ENCODE data around the gene GALNT18. TPM values are rescaled to one million over a fixed set of nuclear protein-coding genes. Genes with fewer than 3 reads are reported as not detected.

The GALNT18 gene
- total RNA-seq, 6 experiments from 2014 or later, result 3.7 to 11.4 (median 7.8) TPM

DNA sequence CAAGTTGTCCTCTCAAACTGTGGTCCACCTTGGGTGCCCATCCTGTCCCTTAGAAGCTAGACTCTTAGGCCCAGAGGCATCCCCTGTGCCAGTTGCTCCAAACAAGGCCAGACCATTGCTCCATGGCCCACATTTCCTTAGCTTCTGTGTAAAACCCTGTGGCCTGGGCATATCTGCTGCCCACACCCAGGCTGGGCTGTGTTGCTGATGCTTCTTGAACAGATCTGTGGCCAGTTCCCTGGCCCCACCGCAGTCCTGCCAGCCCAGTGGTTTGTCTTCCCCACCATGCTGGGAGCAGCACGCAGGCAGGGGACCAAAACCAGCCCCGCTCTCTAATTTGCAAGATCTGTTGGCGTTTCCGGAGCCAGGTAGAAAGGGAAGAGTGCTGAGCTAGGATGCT is 341.0 kb downstream of the GALNT18 start:
- DNase-seq, result no peak

DNA sequence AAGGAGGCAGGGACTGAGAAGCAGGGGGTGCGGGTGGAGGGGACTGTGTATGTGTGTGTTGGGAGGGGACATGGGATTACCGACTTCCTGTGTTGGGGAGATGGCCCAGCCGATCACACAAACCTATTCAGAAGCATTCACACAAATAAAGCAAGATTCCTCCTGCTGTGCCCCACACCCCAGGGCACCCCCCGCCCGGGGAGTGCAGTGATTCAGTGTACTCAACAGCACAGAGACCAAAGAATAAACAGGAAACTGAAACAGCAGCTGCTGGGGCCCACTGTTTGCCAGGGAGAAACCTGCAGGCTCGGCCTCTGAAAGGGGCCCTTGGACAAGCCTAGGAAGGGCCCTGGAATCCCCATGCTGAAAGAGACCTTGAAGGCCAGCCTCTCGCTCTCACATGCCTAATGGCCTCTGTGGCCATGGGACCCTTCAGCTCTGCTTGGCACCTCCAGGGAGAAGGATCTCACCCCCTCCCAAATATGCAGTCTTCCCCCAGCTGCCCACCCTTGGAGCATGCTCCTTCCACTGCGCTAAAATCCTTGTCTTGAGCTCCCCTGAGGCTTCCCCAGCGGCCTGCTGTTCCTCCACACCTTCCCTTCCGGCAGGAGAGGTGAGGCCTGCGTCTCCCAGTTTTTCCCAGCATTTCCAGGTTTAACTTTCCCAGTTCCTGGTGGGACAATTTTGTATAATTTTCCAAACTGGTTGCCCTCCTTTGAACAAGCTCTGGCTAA is 341.7 kb downstream of the GALNT18 start:
- Histone ChIP-seq H3K27ac (no peak overlapping the region), H3K9me3 (no peaks in the 10 kb centered on the region), H3K4me3 (no peak overlapping the region), H3K4me1 (peaks cover 0 to 12% (median 0%) of the 10 kb centered on the region in 4 donors), H3K27me3 (no peaks in the 10 kb centered on the region), H3K36me3 (no peaks in the 10 kb centered on the region)
- intact Hi-C loops (cut with DNase I), result no loop called here
- DNase-seq (peak in 1 of 3 donors; percentile 27), ATAC-seq (peak; percentile 11 to 52 (median 18))
- 61% methylated on average over 5 of the region's 11 CpGs for WGBS (ENCODE audit: insufficient coverage, low coverage, low lambda C conversion rate, missing lambda C conversion rate)
- TF ChIP-seq POLR2A (IDR thresholded peaks at IDR 0.05) (no peak), CTCF (IDR thresholded peaks at IDR 0.05) (no peak)

More for the DNA sequence above, 341.0 kb downstream of the GALNT18 start:
- Histone ChIP-seq H3K9me3 (no peaks in the 10 kb centered on the region), H3K36me3 (no peaks in the 10 kb centered on the region), H3K4me3 (no peak overlapping the region), H3K27me3 (no peaks in the 10 kb centered on the region), H3K27ac (no peak overlapping the region), H3K4me1 (peaks cover 0 to 13% (median 0%) of the 10 kb centered on the region in 4 donors)
- intact Hi-C loops (cut with DNase I), result no loop called here
- TF ChIP-seq CTCF (IDR thresholded peaks at IDR 0.05), result no peak
- no peak for TF ChIP-seq POLR2A (IDR thresholded peaks at IDR 0.05)
- no peak for ATAC-seq
- 17% methylated on average over 1 of the region's 5 CpGs for WGBS (ENCODE audit: insufficient coverage, low coverage, low lambda C conversion rate, missing lambda C conversion rate)

DNA sequence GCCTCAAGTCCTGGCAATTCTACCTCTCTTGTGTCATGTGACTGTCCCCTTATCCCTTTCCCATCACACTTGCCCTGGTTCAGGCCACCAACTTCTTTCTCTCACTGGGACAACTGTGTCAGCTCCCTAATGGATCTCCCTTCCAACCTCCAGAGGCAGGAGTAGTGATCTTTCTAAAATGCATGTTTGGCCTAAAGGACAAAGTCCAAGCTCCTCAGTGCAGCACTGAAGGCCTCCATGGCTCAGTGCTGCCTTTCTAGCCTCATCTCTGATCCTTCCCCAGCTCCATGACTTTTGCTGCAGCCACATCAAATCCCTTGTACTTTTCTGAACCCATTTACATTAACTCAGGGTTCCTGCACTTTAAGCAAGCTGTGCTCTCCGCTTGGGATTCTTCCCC is 349.6 kb downstream of the GALNT18 start:
- peak in 1 of 4 donors; percentile 45 for ATAC-seq
- no peak overlapping the region for H3K4me3 ChIP-seq

DNA sequence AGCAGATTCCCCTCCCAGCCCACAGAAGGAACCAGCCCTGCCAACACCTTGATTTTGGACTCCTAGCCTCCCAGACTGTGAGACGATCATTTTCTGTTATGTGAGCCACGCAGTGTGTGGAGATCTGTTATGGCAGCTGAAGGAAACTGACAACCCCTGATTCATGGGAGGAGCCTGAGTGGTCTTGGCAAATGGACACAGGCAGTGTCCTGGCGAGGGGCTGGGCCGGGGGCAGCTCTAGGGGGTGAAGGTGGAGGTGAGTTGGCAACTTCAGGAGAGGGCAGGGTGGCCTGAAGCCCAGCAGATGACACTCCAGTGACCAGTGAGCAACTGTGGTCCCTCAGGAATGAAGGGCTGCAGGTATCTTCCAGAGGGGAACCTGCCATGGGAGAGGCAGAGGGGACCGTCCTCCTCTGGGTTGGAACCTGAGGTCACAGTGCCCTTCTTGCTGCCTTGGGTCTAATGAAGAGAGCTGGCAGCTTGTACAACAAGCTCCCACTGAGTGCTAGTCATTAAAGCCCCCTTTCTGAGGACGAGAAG is 351.5 kb downstream of the GALNT18 start:
- ATAC-seq (no peak), DNase-seq (no peak)
- WGBS (ENCODE audit: insufficient coverage, low coverage, low lambda C conversion rate, missing lambda C conversion rate), result 79% methylated on average over 2 of the region's 6 CpGs
- Histone ChIP-seq H3K27ac (no peak overlapping the region), H3K9me3 (no peaks in the 10 kb centered on the region), H3K27me3 (no peaks in the 10 kb centered on the region), H3K36me3 (no peaks in the 10 kb centered on the region), H3K4me1 (no peaks in the 10 kb centered on the region), H3K4me3 (no peak overlapping the region)
- no peak for TF ChIP-seq POLR2A (IDR thresholded peaks at IDR 0.05)
- TF ChIP-seq CTCF (IDR thresholded peaks at IDR 0.05), result no peak
- intact Hi-C loops (cut with DNase I), result no loop called here

More for the DNA sequence above, 349.6 kb downstream of the GALNT18 start:
- Histone ChIP-seq H3K4me1 (no peaks in the 10 kb centered on the region), H3K27ac (no peak overlapping the region), H3K27me3 (no peaks in the 10 kb centered on the region), H3K9me3 (no peaks in the 10 kb centered on the region), H3K36me3 (no peaks in the 10 kb centered on the region)
- no peak for DNase-seq
- WGBS (ENCODE audit: insufficient coverage, low coverage, low lambda C conversion rate, missing lambda C conversion rate), result 100% methylated on average over 1 of the region's 1 CpG
- intact Hi-C loops (cut with DNase I), result no loop called here
- TF ChIP-seq CTCF (IDR thresholded peaks at IDR 0.05) (no peak), POLR2A (IDR thresholded peaks at IDR 0.05) (no peak)

Data from right lobe of liver (tissue), 6 donors.